NCI-H1436 treated with DMSO at 0.1 percent for 48 hours (cell line): ENCODE measurements around the gene OSBPL8.

ENCODE experiments used
- DNase-seq: peaks from one replicate; lab custom pipeline; 2025; lab: John Stamatoyannopoulos, UW

OSBPL8 gene

DNA sequence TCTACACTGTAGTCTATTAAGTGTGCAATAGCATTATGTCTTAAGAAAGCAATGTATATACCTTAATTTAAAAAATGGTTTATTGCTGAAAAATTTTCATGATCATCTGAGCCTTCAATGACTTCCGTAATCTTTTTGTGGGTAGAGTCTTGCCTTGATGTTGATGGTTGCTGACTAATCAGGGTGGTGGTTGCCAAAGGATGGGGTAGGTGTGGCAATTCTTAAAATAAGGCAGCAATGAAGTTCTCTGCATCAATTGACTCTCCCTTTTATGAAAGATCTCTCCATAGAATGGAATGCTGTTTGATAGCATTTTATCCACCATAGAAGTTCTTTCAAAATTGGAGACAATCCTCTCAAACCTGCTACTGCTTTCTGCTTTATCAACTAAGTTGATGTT is 252.5 kb downstream of the OSBPL8 start:
- DNase-seq: no peak

DNA sequence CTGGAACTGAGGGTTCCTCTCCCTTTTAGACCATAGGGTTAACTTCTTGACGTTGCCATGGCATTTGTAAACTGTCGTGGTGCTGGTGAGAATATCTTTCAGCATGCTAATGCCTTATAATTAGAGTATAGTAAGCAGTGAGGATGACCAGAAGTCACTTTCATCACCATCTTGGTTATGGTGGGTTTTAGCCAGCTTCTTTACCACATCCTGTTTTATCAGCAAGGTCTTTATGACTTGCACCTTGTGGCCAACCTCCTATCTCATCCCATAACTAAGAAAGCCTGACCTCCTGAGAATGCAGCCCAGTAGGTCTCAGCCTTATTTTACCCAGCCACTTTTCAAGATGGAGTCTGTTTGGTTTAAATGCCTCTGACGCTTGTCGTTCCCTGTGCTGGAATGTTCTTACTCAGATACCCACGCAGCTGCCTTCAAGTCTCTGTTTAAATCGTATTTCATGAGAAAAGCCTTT is 255.5 kb downstream of the OSBPL8 start:
- no peak for DNase-seq

DNA sequence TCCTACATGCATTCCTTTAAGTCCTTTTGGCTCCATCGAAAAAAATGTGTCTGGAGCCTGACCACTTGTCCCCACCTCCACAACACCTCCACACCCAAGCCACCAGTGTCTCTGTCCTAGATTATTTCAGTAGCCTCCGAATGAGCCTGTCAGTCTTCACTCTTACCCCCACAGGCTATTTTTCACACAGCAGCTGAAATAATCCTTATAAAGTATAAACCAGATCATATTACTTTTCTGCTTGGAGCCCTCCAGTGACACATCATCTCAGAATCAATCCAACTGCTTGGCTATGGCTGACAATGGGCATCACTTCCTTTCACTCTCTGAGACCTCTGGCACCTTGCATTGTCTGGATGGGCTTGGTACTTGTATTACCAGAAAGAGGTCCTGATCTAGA is 256.2 kb downstream of the OSBPL8 start:
- DNase-seq: no peak
